Prostate gland (tissue), 2 donors: Measurements from ENCODE around the gene CAPN8.

Experiments
- POLR2A ChIP-seq: fragments of 450-650 bp; IDR thresholded peaks from one replicate; pipeline ENCODE4 v1.6.1; 2016; ENCODE audit warnings: antibody characterized with exemption, mild to moderate bottlenecking
- TF ChIP-seq, protein P1 (sequence below), 4 experiments: fragments of 200-600 bp in 2 of 4; fragments of 450-650 bp in 2 of 4; sonication (generic) in 2 of 4; IDR thresholded peaks; 1 replicate in 3 of 4; 2 replicates in 1 of 4; pipeline ENCODE4 v1.5.1; 2016 to 2019; ENCODE audit warnings: antibody characterized with exemption in 4 of 4, mild to moderate bottlenecking in 2 of 4, moderate library complexity in 2 of 4

DNA sequence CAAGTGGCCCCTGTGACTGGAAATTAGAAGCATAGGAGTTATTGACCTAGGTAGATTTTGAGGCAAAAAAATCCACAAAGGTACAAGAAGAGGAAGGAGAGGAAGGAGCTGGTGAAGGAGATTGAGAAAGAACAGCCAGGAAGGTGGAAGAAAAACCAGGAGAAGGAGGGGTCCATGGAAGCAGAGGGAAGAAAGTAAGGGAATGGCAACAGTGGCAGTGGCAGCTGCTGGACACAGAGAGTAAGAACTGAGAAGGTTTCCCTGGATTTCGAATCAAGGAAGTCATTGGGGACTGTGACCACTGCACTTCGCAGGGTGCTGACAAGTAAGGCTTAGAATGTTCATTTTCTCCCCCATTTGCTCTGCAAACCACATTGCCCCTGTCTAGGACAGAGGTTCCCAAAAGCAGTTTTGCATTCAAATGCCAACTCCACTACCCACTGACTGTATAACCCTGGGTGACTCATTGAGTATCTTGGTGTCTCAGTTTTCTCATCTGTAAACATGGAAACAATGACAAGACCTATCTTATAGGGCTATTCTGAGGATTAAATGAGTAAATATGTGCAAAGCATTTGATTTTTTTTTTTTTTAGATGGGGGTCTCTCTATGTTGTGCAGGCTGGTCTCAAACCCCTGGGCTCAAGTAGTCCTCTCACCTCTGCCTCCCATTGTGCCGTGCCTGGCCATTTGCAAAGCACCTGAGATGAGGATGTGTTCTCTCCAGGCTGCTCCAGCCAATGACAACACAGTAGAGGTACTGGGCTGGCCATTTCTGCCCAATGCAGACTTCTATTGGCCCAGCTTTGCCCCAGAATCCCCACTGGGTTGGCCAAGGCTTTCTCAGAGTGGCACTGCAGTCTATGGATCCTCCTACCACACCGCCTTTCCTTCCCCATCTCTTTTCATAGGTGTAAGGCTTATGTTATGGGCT is 37.5 kb upstream of the CAPN8 start:
- no peak for TF ChIP-seq POLR2A
- TF ChIP-seq, protein P1, sequence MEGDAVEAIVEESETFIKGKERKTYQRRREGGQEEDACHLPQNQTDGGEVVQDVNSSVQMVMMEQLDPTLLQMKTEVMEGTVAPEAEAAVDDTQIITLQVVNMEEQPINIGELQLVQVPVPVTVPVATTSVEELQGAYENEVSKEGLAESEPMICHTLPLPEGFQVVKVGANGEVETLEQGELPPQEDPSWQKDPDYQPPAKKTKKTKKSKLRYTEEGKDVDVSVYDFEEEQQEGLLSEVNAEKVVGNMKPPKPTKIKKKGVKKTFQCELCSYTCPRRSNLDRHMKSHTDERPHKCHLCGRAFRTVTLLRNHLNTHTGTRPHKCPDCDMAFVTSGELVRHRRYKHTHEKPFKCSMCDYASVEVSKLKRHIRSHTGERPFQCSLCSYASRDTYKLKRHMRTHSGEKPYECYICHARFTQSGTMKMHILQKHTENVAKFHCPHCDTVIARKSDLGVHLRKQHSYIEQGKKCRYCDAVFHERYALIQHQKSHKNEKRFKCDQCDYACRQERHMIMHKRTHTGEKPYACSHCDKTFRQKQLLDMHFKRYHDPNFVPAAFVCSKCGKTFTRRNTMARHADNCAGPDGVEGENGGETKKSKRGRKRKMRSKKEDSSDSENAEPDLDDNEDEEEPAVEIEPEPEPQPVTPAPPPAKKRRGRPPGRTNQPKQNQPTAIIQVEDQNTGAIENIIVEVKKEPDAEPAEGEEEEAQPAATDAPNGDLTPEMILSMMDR (IDR thresholded peaks at IDR 0.05): no peak
